Activated naive CD8-positive, alpha-beta T cell treated with anti-CD3 and anti-CD28 coated beads, Interleukin-2, amount 50 U/mL, for 16 hours (primary cell): ENCODE measurements around the gene PARP11.
"Not testable (repeated sequence)": the region's sequence is repeated elsewhere in the genome, so short reads cannot be mapped to it uniquely, and the experiment has no call there.

Experiments
- DNase-seq: peaks from one replicate; pipeline ENCODE4 v3.0.0-alpha.2; 2020; ENCODE audit warnings: low read depth, low spot score

Gene PARP11

GRCh38 chr12:3882896-3883564 lies 9.8 kb upstream of the PARP11 start:
- DNase-seq = no peak

DNA sequence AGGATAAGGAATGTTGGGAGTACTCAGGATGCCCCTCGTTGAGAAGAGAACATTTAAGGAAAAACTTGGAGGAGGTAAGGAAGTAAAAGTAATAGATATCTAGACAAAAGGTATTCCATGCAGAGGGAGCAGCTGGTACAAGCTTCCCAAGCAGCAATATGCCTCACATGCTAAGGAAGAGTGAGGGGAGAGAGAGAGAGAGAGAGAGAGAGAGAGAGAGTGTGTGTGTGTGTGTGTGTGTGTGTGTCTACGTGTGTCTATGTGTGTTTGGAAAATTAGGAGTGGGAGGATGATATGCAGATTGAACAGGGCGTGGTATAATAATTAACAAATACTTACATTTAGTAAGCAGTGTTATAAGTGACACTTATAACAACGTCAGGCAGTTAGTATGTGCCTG lies 9.2 kb upstream of the PARP11 start:
- DNase-seq = no peak

DNA sequence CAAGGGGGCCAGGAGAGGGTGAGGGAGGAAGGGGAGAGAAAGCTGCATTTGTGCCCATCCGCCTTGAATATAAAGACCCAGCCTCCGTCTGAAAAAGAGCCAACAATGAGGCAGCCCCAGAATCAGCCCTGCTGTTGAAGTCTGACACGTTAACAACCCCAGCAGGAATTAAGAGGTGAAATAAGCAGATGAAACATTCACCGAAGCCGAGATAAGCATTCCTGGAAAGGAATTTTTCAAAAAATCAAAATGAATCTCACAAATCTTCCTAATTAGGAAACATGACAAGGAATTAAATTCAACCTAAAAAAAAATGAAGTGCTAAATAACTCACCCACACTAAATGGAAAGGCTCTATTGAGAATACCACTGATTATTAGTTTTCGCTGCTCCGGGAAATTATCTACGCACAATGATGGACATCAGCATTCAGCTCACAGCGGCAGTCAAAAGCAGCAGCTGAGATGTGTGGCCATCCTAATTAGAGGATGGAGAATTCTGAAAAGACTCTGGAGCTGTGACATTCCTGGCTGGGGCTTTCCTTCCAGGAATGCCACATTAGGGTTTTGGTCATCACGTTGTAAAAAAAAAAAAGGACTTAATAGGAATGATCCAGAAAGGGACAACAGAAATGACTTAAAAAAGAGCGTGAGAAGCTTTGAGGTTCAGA lies 8.2 kb upstream of the PARP11 start:
- no peak for DNase-seq

GRCh38 chr12:3879846-3880245 lies 6.6 kb upstream of the PARP11 start:
- no peak for DNase-seq

DNA sequence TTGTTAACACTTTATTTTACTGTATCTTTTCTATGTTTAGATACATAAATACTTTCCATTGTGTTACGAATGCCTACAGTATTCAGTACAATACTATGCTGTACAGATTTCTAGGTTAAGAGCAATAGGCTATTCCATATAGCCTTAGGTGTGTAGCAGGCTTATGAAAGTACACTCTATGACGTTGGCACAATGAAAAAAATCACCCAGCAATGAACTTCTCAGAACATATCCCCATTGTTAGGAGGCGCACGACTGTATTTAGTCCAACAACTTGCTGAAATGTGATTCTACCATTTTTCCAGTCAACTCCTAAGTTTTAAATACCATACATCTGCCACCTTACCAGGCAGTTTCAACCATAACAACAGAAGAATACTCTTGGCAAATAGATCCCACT lies 1.8 kb downstream of the PARP11 start:
- DNase-seq = no peak

DNA sequence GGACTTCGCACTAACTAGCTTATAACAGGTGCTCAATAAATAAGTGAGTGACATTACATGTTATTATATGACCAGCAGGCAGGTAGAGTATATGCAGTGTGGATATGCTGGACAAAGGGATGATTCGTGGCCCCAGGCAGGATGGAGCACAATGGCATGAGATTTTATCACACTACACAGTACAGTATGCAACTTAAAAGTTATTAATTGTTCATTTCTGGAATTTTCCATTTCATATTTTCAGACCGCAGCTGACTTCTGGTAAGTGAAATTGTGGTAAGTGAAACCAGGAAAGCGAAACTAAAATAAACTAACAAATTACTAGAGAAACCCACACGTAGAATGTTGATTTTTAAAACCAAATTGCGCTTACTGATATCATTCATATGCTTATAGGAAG lies 3.3 kb downstream of the PARP11 start:
- DNase-seq = no peak

DNA sequence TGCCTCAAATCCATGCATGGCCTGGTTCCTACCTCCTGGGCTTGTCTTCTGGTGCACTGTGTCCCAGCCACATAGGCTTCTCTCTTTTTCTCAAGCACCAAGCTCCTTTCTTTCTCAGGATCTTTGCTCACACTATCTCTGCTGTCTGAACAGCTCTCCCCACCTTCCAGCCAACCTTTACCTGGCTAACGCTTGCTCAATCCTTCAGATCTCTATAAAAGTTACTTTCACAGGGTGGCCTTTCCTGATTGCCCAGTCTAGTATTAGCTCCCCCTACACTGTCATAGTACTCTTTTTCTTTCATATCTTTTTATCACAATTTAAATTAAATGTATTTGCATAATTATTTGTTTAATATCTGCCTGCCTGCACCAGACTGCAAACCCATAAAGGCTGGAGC lies 3.8 kb downstream of the PARP11 start:
- DNase-seq = no peak

DNA sequence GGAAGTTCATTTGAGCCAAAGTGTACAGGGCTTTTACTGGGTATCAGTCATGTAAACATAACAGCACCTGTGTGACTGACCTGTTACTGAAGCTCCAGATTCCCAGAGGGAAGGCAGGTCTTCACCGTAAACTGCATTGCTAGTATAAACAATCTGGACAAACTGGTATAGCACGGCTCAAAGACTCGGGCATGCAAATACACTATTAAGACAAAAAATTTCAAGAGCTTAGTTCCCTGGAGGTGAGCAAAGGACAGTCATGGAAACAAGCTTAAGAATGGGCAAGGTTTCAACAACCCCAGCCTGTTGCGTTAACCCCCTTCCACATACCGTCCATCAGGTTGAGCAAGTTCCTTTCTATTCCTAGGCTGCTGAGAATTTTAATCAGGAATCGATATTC lies 9.4 kb downstream of the PARP11 start:
- no peak for DNase-seq

GRCh38 chr12:3842517-3842916 lies 30.7 kb downstream of the PARP11 start:
- no peak for DNase-seq

DNA sequence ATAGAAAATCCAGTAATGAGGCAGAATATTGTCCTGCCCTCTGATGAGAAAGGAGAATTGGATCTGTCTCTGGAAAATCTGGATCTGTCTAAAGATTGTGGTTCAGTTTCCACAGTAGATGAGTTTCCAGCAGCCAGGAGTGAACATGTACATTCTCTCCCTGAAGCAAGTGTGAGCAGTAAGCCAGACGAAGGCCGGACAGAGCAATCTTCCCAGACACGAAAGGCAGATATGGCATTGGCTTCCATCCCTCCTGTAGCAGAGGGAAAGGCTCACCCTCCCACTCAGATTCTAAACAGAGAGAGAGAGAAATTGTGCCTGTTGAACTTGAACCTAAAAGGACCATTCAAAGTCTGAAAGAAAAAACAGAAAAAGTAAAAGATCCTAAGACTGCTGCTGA lies 31.4 kb downstream of the PARP11 start:
- no peak for DNase-seq

DNA sequence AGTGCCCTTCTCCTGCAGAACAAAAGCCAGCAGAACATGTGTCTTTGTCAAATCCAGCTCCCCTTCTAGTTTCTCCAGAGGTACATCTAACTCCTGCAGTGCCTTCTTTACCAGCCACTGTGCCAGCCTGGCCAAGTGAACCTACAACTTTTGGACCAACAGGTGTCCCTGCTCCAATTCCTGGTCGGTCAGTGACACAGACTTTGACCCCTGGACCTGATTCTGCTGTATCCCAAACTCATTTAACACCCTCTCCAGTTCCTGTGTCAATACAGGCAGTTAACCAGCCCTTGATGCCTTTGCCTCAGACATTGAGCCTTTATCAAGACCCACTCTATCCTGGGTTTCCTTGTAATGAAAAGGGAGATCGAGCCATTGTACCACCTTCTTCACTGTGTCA lies 32.4 kb downstream of the PARP11 start:
- not testable (repeated sequence) for DNase-seq

- DNase-seq = not testable (repeated sequence)
Measured at GRCh38 chr12:3839745-3840144, 33.5 kb downstream of the PARP11 start.

- DNase-seq = not testable (repeated sequence)
Measured at GRCh38 chr12:3838701-3839548, 34.3 kb downstream of the PARP11 start.

DNA sequence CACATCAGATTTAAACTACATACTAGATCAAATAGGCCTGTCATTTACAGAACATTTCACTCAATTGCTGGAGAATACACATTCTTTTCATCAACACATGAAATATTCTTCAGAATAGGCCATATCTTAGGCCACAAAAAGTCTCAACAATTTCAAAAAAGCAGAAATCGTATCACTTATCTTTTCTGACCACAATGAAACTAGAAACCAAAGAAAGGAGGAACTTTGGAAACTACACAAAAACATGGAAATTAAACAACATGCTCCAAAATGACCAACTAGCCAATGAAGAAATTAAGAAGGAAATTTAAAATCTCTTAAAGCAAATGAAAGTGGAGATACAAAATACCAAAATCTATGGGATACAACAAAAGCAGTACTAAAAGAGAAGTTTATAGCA lies 35.1 kb downstream of the PARP11 start:
- no peak for DNase-seq

DNA sequence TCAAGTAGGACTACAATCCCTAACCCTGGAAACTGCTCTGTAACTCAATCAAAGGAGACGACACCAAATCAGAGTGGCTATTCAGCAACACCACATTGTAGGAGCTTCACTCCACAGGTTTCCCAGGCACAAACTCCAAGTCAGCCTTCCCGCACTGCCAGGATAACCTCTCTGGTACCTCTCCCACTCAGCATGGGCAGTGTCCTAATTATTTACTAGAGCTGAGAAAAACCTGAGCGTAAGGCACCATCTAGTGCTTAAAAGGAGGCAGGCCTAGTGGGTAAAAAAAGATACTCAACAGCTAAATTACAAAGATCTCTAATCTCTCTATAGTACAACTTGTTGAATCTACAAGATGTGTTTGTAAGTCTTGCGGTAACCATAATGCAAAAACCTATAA lies 36.1 kb downstream of the PARP11 start:
- no peak for DNase-seq

DNA sequence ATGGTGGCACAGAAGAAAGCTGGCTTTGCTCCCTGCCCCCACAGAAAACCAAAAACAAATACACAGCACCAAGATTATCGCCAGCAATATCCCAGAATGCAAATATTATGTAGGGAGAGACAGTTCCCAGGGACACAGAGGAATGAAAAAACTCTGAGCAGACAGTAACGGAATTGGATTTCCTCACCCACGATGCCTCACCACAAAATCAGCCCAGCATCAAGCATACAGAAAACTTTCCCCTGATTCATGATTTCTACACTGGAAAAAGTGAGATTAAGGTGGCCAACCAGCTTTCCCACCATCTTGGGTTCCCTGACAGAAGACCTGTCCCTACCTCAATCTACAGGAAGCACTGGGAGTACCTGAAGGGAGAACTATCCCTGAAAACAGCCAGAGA lies 36.6 kb downstream of the PARP11 start:
- no peak for DNase-seq

DNA sequence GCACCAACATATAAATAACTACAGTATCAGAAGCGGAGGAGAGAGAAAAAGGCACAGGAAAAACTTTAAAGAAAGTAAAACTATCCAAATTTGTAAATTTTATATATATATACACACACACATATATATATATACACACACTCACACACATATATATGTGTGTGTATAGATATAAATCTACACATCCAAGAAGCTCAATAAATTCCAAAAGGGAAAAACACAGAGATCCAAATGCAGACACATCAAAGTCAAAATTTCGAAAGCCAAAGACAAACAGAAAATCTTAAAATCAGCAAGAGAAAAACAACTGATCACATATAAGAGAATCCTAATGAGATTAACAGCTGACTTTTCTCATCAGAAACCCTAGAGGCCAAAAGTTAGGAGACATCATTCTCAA lies 37.3 kb downstream of the PARP11 start:
- DNase-seq = no peak

GRCh38 chr12:3834774-3835173 lies 38.4 kb downstream of the PARP11 start:
- DNase-seq = no peak

- no peak for DNase-seq
Measured at GRCh38 chr12:3833670-3834310, 39.4 kb downstream of the PARP11 start.

DNA sequence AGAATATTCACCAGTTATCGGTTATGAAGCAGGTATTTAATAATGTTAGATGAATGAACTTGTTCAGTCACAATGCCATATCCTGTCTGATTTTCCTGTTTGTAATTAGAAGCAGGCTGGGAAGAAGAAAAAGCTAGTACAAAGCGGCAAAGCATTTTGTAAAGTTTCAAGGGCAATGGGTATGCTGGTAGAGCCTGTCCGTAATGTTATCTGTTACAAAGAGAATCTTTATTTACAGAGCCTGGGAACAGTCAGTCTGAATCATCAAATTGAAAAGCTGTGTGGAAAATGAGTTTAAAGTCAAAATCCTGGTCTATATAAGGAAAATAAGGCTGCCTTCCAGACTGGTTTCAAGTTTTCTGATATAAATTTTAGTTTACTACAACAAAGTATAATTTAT lies 40.5 kb downstream of the PARP11 start:
- no peak for DNase-seq

DNA sequence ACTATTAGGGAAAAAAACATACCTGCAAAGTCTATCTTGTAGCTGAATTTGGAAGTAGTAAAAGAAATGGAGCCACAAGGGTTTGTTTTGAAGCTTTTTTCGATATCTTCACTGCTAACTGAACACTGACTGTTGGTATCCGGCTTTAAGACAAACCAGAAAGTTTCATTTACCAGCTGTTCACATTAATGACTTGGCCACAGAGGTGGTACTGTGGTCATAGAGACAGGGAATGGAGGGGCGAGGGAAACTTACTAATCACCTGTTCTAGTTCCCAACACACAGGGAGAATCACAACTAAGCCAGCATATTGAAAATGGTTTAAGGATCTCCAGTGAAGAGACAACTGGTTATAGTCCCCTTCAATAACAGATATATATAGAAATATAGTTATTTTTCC lies 44.3 kb downstream of the PARP11 start:
- DNase-seq = no peak

DNA sequence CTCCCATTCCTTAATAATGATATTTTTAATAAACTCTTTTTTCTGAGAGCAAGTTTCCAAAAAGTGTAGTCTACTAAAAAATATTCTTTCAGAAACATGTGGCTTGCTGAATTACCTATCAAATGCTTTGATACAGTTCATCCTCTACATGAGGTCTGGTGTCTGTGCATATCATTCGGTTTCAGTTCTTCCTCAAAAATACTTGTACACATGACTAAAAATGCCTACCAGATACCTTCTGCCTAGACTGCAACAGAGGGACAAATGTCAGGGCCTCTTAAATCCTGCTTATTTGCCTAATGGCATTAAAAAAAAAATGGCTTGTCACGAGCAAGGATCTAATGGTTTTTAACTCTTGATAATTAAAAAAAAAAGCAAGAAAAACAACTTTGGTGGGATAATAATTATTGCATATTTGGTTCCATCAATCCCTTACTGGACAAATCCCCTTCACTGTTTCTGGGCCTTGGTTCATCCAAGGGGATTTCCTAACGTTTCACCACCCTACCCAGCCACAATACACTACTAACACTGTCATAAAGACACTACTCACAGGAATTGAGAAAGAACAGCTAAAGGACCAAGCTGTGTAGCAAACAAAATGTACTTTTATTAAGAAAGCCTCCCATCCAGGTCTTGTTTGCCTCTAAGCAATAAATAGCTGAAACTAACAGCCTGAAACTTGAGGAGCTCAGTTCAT lies 45.7 kb downstream of the PARP11 start:
- no peak for DNase-seq
